HCEC 1CT (cell line): ENCODE results near the gene KNCN.
A peak's percentile ranks its signal among the peaks of the same experiment; 100 is the strongest.

Experiments
- DNase-seq: peaks from one replicate; pipeline ENCODE4 v3.0.0-alpha.2; 2017

The KNCN gene

GRCh38 chr1:46522184-46522968 is 29.1 kb downstream of the KNCN start:
- DNase-seq = no peak

- no peak for DNase-seq
Observed at GRCh38 chr1:46521414-46521813, 30.0 kb downstream of the KNCN start.

GRCh38 chr1:46520063-46520911 is 31.2 kb downstream of the KNCN start:
- peak; percentile 52 for DNase-seq

- DNase-seq = no peak
Observed at GRCh38 chr1:46519209-46519608, 32.2 kb downstream of the KNCN start.

- no peak for DNase-seq
Observed at GRCh38 chr1:46517932-46518498, 33.4 kb downstream of the KNCN start.

GRCh38 chr1:46517010-46517600 is 34.3 kb downstream of the KNCN start:
- DNase-seq = no peak

GRCh38 chr1:46516200-46516950 is 35.1 kb downstream of the KNCN start:
- no peak for DNase-seq

GRCh38 chr1:46515576-46515975 is 35.9 kb downstream of the KNCN start:
- DNase-seq = no peak

- DNase-seq = no peak
Observed at GRCh38 chr1:46513536-46513935, 37.9 kb downstream of the KNCN start.

GRCh38 chr1:46512792-46513190 is 38.7 kb downstream of the KNCN start:
- no peak for DNase-seq

GRCh38 chr1:46512135-46512791 is 39.2 kb downstream of the KNCN start:
- no peak for DNase-seq

- DNase-seq = no peak
Observed at GRCh38 chr1:46510998-46511365, 40.5 kb downstream of the KNCN start.

GRCh38 chr1:46510341-46510997 is 41.0 kb downstream of the KNCN start:
- DNase-seq = no peak

GRCh38 chr1:46508757-46509156 is 42.7 kb downstream of the KNCN start:
- DNase-seq = peak; percentile 64

- DNase-seq = peak; percentile 45
Observed at GRCh38 chr1:46506470-46507219, 44.8 kb downstream of the KNCN start.

- DNase-seq = no peak
Observed at GRCh38 chr1:46503421-46503820, 48.0 kb downstream of the KNCN start.

GRCh38 chr1:46501528-46501927 is 49.9 kb downstream of the KNCN start:
- no peak for DNase-seq

GRCh38 chr1:46497665-46498064 is 53.8 kb downstream of the KNCN start:
- no peak for DNase-seq

- DNase-seq = no peak
Observed at GRCh38 chr1:46497020-46497419, 54.4 kb downstream of the KNCN start.

GRCh38 chr1:46496505-46496904 is 54.9 kb downstream of the KNCN start:
- DNase-seq = no peak

- DNase-seq = no peak
Observed at GRCh38 chr1:46495778-46496177, 55.7 kb downstream of the KNCN start.
